ENCODE data around the gene SGCD. TPM values are rescaled to one million over a fixed set of nuclear protein-coding genes. Genes with fewer than 3 reads are reported as not detected.

Gene SGCD
- polyA plus RNA-seq, 1 experiment = 25.2 TPM

GRCh38 chr5:156584871-156585270 is 257.9 kb downstream of the SGCD start:
- Histone ChIP-seq H3K27me3 (ENCODE audit: control insufficient read depth, insufficient read depth, low read length) (no peaks in the 10 kb centered on the region), H3K9me3 (ENCODE audit: control insufficient read depth, insufficient read depth, low read length) (peaks cover 5% of the 10 kb centered on the region), H3K27ac (ENCODE audit: low read depth, low read length) (no peak overlapping the region), H3K4me3 (ENCODE audit: low read depth, low read length) (no peak overlapping the region)
- ChIA-PET CTCF (no interaction called here), POLR2A (no interaction called here)
- DNase-seq (ENCODE audit: low read depth, low spot score) = no peak
- TF ChIP-seq CTCF (IDR thresholded peaks at IDR 0.05; ENCODE audit: low read depth, low read length) = no peak

- Histone ChIP-seq H3K4me3 (ENCODE audit: low read depth, low read length) (no peak overlapping the region), H3K27ac (ENCODE audit: low read depth, low read length) (no peak overlapping the region), H3K27me3 (ENCODE audit: control insufficient read depth, insufficient read depth, low read length) (no peaks in the 10 kb centered on the region), H3K9me3 (ENCODE audit: control insufficient read depth, insufficient read depth, low read length) (peaks cover 5% of the 10 kb centered on the region)
- no peak for TF ChIP-seq CTCF (IDR thresholded peaks at IDR 0.05; ENCODE audit: low read depth, low read length)
- DNase-seq (ENCODE audit: low read depth, low spot score) = no peak
- ChIA-PET POLR2A (no interaction called here), CTCF (no interaction called here)
Measured at GRCh38 chr5:156585999-156586398, 259.0 kb downstream of the SGCD start.

GRCh38 chr5:156587012-156587411 is 260.0 kb downstream of the SGCD start:
- no peak for TF ChIP-seq CTCF (IDR thresholded peaks at IDR 0.05; ENCODE audit: low read depth, low read length)
- ChIA-PET CTCF (no interaction called here), POLR2A (no interaction called here)
- no peak overlapping the region for H3K4me3 ChIP-seq (ENCODE audit: low read depth, low read length)
- no peaks in the 10 kb centered on the region for H3K9me3 ChIP-seq (ENCODE audit: control insufficient read depth, insufficient read depth, low read length)
- no peak overlapping the region for H3K27ac ChIP-seq (ENCODE audit: low read depth, low read length)
- no peaks in the 10 kb centered on the region for H3K27me3 ChIP-seq (ENCODE audit: control insufficient read depth, insufficient read depth, low read length)
- no peak for DNase-seq (ENCODE audit: low read depth, low spot score)

- ChIA-PET POLR2A (no interaction called here), CTCF (no interaction called here)
- TF ChIP-seq CTCF (IDR thresholded peaks at IDR 0.05; ENCODE audit: low read depth, low read length) = no peak
- H3K9me3 ChIP-seq (ENCODE audit: control insufficient read depth, insufficient read depth, low read length) = no peaks in the 10 kb centered on the region
- DNase-seq (ENCODE audit: low read depth, low spot score) = no peak
- H3K27me3 ChIP-seq (ENCODE audit: control insufficient read depth, insufficient read depth, low read length) = no peaks in the 10 kb centered on the region
- H3K27ac ChIP-seq (ENCODE audit: low read depth, low read length) = no peak overlapping the region
- no peak overlapping the region for H3K4me3 ChIP-seq (ENCODE audit: low read depth, low read length)
Measured at GRCh38 chr5:156588306-156588705, 261.3 kb downstream of the SGCD start.

GRCh38 chr5:156589104-156589945 is 262.4 kb downstream of the SGCD start:
- no peaks in the 10 kb centered on the region for H3K9me3 ChIP-seq (ENCODE audit: control insufficient read depth, insufficient read depth, low read length)
- no peak for TF ChIP-seq CTCF (IDR thresholded peaks at IDR 0.05; ENCODE audit: low read depth, low read length)
- no peaks in the 10 kb centered on the region for H3K27me3 ChIP-seq (ENCODE audit: control insufficient read depth, insufficient read depth, low read length)
- no peak overlapping the region for H3K4me3 ChIP-seq (ENCODE audit: low read depth, low read length)
- CTCF ChIA-PET = no interaction called here
- POLR2A ChIA-PET = no interaction called here
- no peak for DNase-seq (ENCODE audit: low read depth, low spot score)
- no peak overlapping the region for H3K27ac ChIP-seq (ENCODE audit: low read depth, low read length)
